ENCODE results near the gene PRRX2.

DNA sequence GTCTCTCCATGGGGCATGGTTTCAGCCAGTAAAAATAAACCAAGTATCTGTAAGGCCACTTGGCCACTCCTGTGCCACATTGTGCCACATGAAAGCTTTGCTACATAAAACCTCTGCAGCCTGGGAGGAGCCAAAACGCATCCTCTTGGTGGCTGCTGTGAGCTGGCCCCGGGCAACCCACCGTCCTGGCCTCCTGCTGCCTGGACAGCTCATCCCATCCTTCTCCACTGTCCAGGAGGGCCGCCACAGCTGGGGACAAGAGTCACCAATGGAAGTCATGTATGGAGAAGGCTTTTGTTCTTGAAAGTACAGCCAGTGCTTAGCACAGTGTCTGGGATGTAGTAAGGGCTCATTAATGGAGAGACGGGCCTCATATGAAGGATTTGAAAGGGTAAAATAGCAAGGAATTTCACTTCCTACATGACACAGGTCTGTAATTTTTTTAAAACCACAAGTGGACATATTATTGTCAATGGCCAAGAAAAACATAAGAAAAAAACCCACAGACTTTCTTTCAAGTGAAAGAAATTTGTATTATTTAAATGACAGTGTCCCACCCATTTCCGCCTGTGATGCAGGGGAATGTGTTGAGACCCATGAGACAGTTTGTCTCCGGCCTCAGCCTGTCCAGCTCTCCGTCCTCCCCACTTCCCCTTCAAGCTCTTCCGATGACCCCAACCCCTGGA, 80.8 kb downstream of the PRRX2 start:
- TF ChIP-seq POLR2A (IDR thresholded peaks at IDR 0.05; ENCODE audit: low read depth, low read length) (no peak), SMC3 (IDR thresholded peaks at IDR 0.05; ENCODE audit: low read depth, low read length) (no peak)
- TF ChIP-seq, protein P1, sequence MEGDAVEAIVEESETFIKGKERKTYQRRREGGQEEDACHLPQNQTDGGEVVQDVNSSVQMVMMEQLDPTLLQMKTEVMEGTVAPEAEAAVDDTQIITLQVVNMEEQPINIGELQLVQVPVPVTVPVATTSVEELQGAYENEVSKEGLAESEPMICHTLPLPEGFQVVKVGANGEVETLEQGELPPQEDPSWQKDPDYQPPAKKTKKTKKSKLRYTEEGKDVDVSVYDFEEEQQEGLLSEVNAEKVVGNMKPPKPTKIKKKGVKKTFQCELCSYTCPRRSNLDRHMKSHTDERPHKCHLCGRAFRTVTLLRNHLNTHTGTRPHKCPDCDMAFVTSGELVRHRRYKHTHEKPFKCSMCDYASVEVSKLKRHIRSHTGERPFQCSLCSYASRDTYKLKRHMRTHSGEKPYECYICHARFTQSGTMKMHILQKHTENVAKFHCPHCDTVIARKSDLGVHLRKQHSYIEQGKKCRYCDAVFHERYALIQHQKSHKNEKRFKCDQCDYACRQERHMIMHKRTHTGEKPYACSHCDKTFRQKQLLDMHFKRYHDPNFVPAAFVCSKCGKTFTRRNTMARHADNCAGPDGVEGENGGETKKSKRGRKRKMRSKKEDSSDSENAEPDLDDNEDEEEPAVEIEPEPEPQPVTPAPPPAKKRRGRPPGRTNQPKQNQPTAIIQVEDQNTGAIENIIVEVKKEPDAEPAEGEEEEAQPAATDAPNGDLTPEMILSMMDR (conservative IDR thresholded peaks at IDR 0.05; ENCODE audit: low read depth, low read length) = no peak

All from IMR-90 (cell line).